Activated B cell treated with CpG ODN at 0.5 μM for 24 hours (primary cell): Measurements from ENCODE around the gene LASP1. TPM values are rescaled to one million over a fixed set of nuclear protein-coding genes. Genes with fewer than 3 reads are reported as not detected.

ENCODE experiments used
- ATAC-seq: fragments of 200-7000 bp; cut with Tn5 transposase; one replicate; pipeline ENCODE4 v1.10.0; 2021; ENCODE audit warnings: low read depth, mild to moderate bottlenecking, moderate library complexity
- CTCF ChIA-PET: fragments of 350-600 bp; sonication (Branson Sonifier 250); formaldehyde crosslinking; loops from one replicate; lab custom pipeline; 2021; ENCODE audit warnings: antibody characterized with exemption; lab: Charles Lee
- POLR2A ChIA-PET: fragments of 350-600 bp; sonication (Branson Sonifier 250); formaldehyde crosslinking; loops from one replicate; lab custom pipeline; 2021; ENCODE audit warnings: antibody characterized with exemption; lab: Charles Lee
- DNase-seq: peaks from one replicate; pipeline ENCODE4 v3.0.0; 2022
- H3K27ac Mint-ChIP-seq: one replicate; pipeline ENCODE4 v1.8.0; 2020; ENCODE audit warnings: mixed read lengths
- H3K27me3 Mint-ChIP-seq: one replicate; pipeline ENCODE4 v1.8.0; 2021; ENCODE audit warnings: mixed read lengths
- H3K36me3 Mint-ChIP-seq: one replicate; pipeline ENCODE4 v1.8.0; 2021; ENCODE audit warnings: low read depth, mixed read lengths
- H3K4me1 Mint-ChIP-seq: one replicate; pipeline ENCODE4 v1.8.0; 2021; ENCODE audit warnings: mixed read lengths
- H3K4me3 Mint-ChIP-seq: one replicate; pipeline ENCODE4 v1.8.0; 2020; ENCODE audit warnings: mild to moderate bottlenecking, mixed read lengths
- H3K9me3 Mint-ChIP-seq: one replicate; pipeline ENCODE4 v1.8.0; 2020; ENCODE audit warnings: mixed read lengths
- CTCF ChIP-seq: fragments of 200-600 bp; IDR thresholded peaks from one replicate; pipeline ENCODE4 v1.8.0; 2022; ENCODE audit warnings: antibody characterized with exemption, mild to moderate bottlenecking
- intact Hi-C: fragments of 100-400 bp; cut with micrococcal nuclease; formaldehyde crosslinking; loops from one replicate; pipeline ENCODE4 v1.15.1; 2024
- total RNA-seq: library from RNA; stranded (reverse); gene quantifications from 2 replicates; pipeline ENCODE4 v1.2.3, GENCODE V29; 2022

Gene LASP1
- total RNA-seq, 1 donor from 2014 or later, result 127 TPM

GRCh38 chr17:38893113-38893512 is 23.3 kb downstream of the LASP1 start:
- H3K27me3 Mint-ChIP-seq, result no peaks in the 10 kb centered on the region
- no peak for TF ChIP-seq CTCF
- intact Hi-C loops, result no loop called here
- H3K4me1 Mint-ChIP-seq, result peaks cover 24% of the 10 kb centered on the region
- ATAC-seq (no peak), DNase-seq (no peak)
- no peaks in the 10 kb centered on the region for H3K9me3 Mint-ChIP-seq
- H3K4me3 Mint-ChIP-seq, result no peak overlapping the region
- H3K27ac Mint-ChIP-seq, result peak overlapping the region; percentile 16
- ChIA-PET POLR2A (interaction anchor here (0.8 to 1.2 kb wide), 6 partner anchors 9 to 39 kb away, joined by 3 to 5 read pairs (median 3); partner anchors contain the start of genes LASP1 and RPL23), CTCF (interaction anchor here (1.3 kb wide), 1 partner anchor 22 kb away, joined by 5 read pairs; no protein-coding TSS in a partner anchor)
- peaks cover 76% of the 10 kb centered on the region for H3K36me3 Mint-ChIP-seq

GRCh38 chr17:38893607-38894006 is 23.7 kb downstream of the LASP1 start:
- DNase-seq (no peak), ATAC-seq (no peak)
- H3K9me3 Mint-ChIP-seq, result no peaks in the 10 kb centered on the region
- intact Hi-C loops, result no loop called here
- no peak for TF ChIP-seq CTCF
- H3K27ac Mint-ChIP-seq, result peak overlapping the region; percentile 16
- CTCF ChIA-PET, result interaction anchor here (1.3 kb wide), 1 partner anchor 22 kb away, joined by 5 read pairs; no protein-coding TSS in a partner anchor
- H3K4me1 Mint-ChIP-seq, result peaks cover 29% of the 10 kb centered on the region
- no peak overlapping the region for H3K4me3 Mint-ChIP-seq
- POLR2A ChIA-PET, result interaction anchor here (0.6 to 1.4 kb wide), 9 partner anchors 9 to 40 kb away, joined by 3 to 5 read pairs (median 3); partner anchors contain the start of genes LASP1 and RPL23
- H3K36me3 Mint-ChIP-seq, result peaks cover 75% of the 10 kb centered on the region
- no peaks in the 10 kb centered on the region for H3K27me3 Mint-ChIP-seq

GRCh38 chr17:38894276-38894675 is 24.4 kb downstream of the LASP1 start:
- CTCF ChIA-PET, result interaction anchor here (1.1 to 1.3 kb wide), 2 partner anchors 23 to 350 kb away, joined by 3 to 5 read pairs; no protein-coding TSS in a partner anchor
- H3K4me1 Mint-ChIP-seq, result peaks cover 36% of the 10 kb centered on the region
- H3K27me3 Mint-ChIP-seq, result no peaks in the 10 kb centered on the region
- no peaks in the 10 kb centered on the region for H3K9me3 Mint-ChIP-seq
- peaks cover 68% of the 10 kb centered on the region for H3K36me3 Mint-ChIP-seq
- H3K4me3 Mint-ChIP-seq, result no peak overlapping the region
- POLR2A ChIA-PET, result interaction anchor here (0.6 to 1.4 kb wide), 6 partner anchors 19 to 40 kb away, joined by 3 to 5 read pairs (median 3); partner anchors contain the start of genes LASP1 and RPL23
- peak overlapping the region; percentile 16 for H3K27ac Mint-ChIP-seq
- TF ChIP-seq CTCF, result no peak
- no peak for ATAC-seq
- intact Hi-C loops, result no loop called here
- DNase-seq, result no peak

- DNase-seq, result no peak
- ChIA-PET POLR2A (interaction anchor here (2.3 to 6.7 kb wide), 4 partner anchors 12 to 43 kb away, joined by 17 to 256 read pairs (median 58); partner anchors contain the start of genes LASP1, LASP1NB and RPL23), CTCF (interaction anchor here (0.9 kb wide), 1 partner anchor 257 kb away, joined by 3 read pairs; no protein-coding TSS in a partner anchor)
- Mint-ChIP-seq H3K27me3 (no peaks in the 10 kb centered on the region), H3K27ac (peak overlapping the region; percentile 46), H3K4me3 (no peak overlapping the region), H3K4me1 (peaks cover 48% of the 10 kb centered on the region), H3K36me3 (peaks cover 56% of the 10 kb centered on the region), H3K9me3 (no peaks in the 10 kb centered on the region)
- TF ChIP-seq CTCF, result no peak
- ATAC-seq, result no peak
- intact Hi-C loops, result no loop called here
Observed at GRCh38 chr17:38896346-38896954, 26.6 kb downstream of the LASP1 start.

- POLR2A ChIA-PET, result interaction anchor here (2.3 to 6.7 kb wide), 6 partner anchors 12 to 72 kb away, joined by 9 to 256 read pairs (median 24); partner anchors contain the start of genes CWC25, LASP1, LASP1NB and RPL23
- peaks cover 52% of the 10 kb centered on the region for H3K36me3 Mint-ChIP-seq
- no peak for ATAC-seq
- intact Hi-C loops, result no loop called here
- no peaks in the 10 kb centered on the region for H3K27me3 Mint-ChIP-seq
- H3K4me1 Mint-ChIP-seq, result peaks cover 41% of the 10 kb centered on the region
- CTCF ChIA-PET, result interaction anchor here (0.9 to 3.4 kb wide), 3 partner anchors 26 to 256 kb away, joined by 3 to 21 read pairs (median 3); partner anchors contain the start of gene LASP1
- H3K27ac Mint-ChIP-seq, result peak overlapping the region; percentile 93
- H3K4me3 Mint-ChIP-seq, result no peak overlapping the region
- DNase-seq, result no peak
- no peaks in the 10 kb centered on the region for H3K9me3 Mint-ChIP-seq
- TF ChIP-seq CTCF, result no peak
Observed at GRCh38 chr17:38897176-38897575, 27.3 kb downstream of the LASP1 start.
